ENCODE results near the gene LRRC8B.
"Not testable (repeated sequence)": the region's sequence is repeated elsewhere in the genome, so short reads cannot be mapped to it uniquely, and the experiment has no call there.

The LRRC8B gene

GRCh38 chr1:89620664-89621063, 96.0 kb downstream of the LRRC8B start:
- DNase-seq (ENCODE audit: low spot score): no peak
- POLR2A ChIA-PET (ENCODE audit: low non-redundant PET): no interaction called here
- TF ChIP-seq, protein P1, sequence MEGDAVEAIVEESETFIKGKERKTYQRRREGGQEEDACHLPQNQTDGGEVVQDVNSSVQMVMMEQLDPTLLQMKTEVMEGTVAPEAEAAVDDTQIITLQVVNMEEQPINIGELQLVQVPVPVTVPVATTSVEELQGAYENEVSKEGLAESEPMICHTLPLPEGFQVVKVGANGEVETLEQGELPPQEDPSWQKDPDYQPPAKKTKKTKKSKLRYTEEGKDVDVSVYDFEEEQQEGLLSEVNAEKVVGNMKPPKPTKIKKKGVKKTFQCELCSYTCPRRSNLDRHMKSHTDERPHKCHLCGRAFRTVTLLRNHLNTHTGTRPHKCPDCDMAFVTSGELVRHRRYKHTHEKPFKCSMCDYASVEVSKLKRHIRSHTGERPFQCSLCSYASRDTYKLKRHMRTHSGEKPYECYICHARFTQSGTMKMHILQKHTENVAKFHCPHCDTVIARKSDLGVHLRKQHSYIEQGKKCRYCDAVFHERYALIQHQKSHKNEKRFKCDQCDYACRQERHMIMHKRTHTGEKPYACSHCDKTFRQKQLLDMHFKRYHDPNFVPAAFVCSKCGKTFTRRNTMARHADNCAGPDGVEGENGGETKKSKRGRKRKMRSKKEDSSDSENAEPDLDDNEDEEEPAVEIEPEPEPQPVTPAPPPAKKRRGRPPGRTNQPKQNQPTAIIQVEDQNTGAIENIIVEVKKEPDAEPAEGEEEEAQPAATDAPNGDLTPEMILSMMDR (conservative IDR thresholded peaks at IDR 0.05; ENCODE audit: low read depth): no peak
- CTCF ChIA-PET: interaction anchor here (0.7 kb wide), 1 partner anchor 13 kb away, joined by 5 read pairs; no protein-coding TSS in a partner anchor
- no peak overlapping the region for H3K27ac ChIP-seq

- CTCF ChIA-PET: interaction anchor here (0.5 to 0.7 kb wide), 2 partner anchors 27 to 164 kb away, joined by 3 to 6 read pairs; no protein-coding TSS in a partner anchor
These were observed 98.3 kb downstream of the LRRC8B start for GRCh38 chr1:89622895-89623294.

DNA sequence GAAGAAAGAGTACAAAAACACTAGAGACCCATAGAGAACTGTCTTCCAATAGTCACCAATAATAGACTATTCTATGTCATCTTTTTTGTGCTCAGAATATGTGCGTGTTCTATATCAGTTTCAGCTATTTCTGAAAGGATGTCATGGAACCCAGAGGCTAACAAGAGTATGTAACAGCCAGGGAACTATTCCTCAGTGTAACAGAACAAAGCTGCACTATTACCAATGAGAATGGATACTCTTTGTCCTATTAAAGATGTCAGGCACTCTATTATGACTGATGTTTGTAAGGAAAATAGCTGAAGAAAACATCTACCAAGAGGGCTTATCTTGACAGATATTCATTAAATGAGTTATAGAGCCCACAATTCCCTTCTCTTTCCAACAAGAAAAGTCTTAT, 99.7 kb downstream of the LRRC8B start:
- CTCF ChIA-PET: interaction anchor here (0.6 kb wide), 1 partner anchor 49 kb away, joined by 4 read pairs; no protein-coding TSS in a partner anchor
- POLR2A ChIA-PET (ENCODE audit: low non-redundant PET): no interaction called here
- no peak overlapping the region for H3K27ac ChIP-seq
- TF ChIP-seq, protein P1 (conservative IDR thresholded peaks at IDR 0.05; ENCODE audit: low read depth): no peak
- DNase-seq (ENCODE audit: low spot score): no peak

More at GRCh38 chr1:89622895-89623294, 98.3 kb downstream of the LRRC8B start:
- TF ChIP-seq, protein P1 (conservative IDR thresholded peaks at IDR 0.05; ENCODE audit: low read depth): no peak
- no peak overlapping the region for H3K27ac ChIP-seq
- POLR2A ChIA-PET (ENCODE audit: low non-redundant PET): no interaction called here
- DNase-seq (ENCODE audit: low spot score): no peak

GRCh38 chr1:89624715-89625323, 100.2 kb downstream of the LRRC8B start:
- H3K27ac ChIP-seq: no peak overlapping the region
- ChIA-PET CTCF (interaction anchor here (0.6 kb wide), 1 partner anchor 9 kb away, joined by 3 read pairs; no protein-coding TSS in a partner anchor), POLR2A (ENCODE audit: low non-redundant PET) (no interaction called here)
- TF ChIP-seq, protein P1 (conservative IDR thresholded peaks at IDR 0.05; ENCODE audit: low read depth): no peak
- DNase-seq (ENCODE audit: low spot score): no peak

GRCh38 chr1:89627596-89627962, 103.0 kb downstream of the LRRC8B start:
- DNase-seq (ENCODE audit: low spot score): no peak
- ChIA-PET POLR2A (ENCODE audit: low non-redundant PET) (no interaction called here), CTCF (no interaction called here)
- H3K27ac ChIP-seq: no peak overlapping the region
- TF ChIP-seq, protein P1 (conservative IDR thresholded peaks at IDR 0.05; ENCODE audit: low read depth): no peak

DNA sequence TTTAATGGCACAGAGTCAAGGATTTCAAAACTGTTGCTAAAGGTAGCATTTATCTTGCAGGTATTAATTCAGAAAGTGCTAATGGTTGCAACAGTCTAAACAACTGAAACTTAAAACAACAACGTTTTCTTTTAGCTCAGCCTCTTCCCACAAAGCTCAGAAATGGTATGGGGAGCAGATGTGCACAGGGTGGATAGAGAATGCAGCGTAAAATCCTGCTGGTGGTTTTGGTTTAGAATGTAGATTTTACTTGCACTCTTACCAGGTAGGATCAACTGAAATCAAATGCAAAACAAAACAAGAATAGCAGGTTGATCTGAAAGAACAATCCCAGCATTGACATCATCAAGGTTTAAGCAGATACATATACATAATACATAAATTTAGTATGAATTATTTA, 104.5 kb downstream of the LRRC8B start:
- TF ChIP-seq, protein P1 (conservative IDR thresholded peaks at IDR 0.05; ENCODE audit: low read depth): no peak
- no peak overlapping the region for H3K27ac ChIP-seq
- ChIA-PET CTCF (interaction anchor here (1.1 kb wide), 1 partner anchor 13 kb away, joined by 3 read pairs; no protein-coding TSS in a partner anchor), POLR2A (ENCODE audit: low non-redundant PET) (no interaction called here)
- no peak for DNase-seq (ENCODE audit: low spot score)

DNA sequence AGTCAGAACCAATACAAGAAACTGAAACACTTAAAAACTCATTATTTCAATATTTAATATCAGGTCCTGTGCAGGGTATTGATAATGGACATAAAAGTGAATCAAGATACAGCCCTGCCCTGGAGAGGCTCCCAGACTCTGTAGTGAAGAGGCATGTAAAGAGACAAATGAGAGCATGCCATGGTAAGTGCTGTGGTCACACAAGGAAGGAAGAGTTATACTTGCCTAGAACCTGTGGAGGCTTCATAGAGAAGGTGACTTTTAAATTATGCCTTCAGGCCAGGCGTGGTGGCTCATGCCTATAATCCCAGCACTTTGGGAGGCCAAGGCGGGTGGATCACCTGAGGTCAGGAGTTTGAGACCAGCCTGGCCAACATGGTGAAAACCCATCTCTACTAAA, 105.0 kb downstream of the LRRC8B start:
- CTCF ChIA-PET: interaction anchor here (1.1 kb wide), 1 partner anchor 14 kb away, joined by 3 read pairs; no protein-coding TSS in a partner anchor
- DNase-seq (ENCODE audit: low spot score); POLR2A ChIA-PET (ENCODE audit: low non-redundant PET); H3K27ac ChIP-seq: not testable (repeated sequence)

Data from RWPE1 (cell line).